HG03565 (cell line): ENCODE measurements around the gene GNAL.
"Not testable (repeated sequence)": the region's sequence is repeated elsewhere in the genome, so short reads cannot be mapped to it uniquely, and the experiment has no call there.

Experiments
- ATAC-seq: cut with Tn5 transposase; IDR thresholded peaks from one replicate; pipeline ENCODE4 v1.9.1; 2021; ENCODE audit warnings: mild to moderate bottlenecking, moderate library complexity; ENCODE audit not compliant: unreplicated experiment

Gene GNAL

DNA sequence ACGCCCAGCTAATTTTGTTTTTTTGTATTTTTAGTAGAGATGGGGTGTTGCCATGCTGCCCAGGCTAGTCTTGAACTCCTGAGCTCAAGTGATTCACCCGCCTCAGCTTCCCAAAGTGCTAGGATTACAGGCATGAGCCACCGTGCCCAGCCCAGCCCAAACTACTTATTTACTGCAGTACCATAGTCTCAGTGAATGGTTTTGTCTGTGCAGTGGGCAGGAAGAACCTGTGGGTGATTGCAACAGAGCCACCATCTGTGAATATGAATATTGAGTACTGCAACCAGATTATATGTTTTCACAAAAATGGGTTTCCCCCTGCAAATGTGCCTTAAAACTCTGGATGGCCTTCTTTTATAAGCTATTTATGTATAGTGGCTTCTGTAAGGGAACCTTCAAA, 210.0 kb downstream of the GNAL start:
- ATAC-seq, result no peak

DNA sequence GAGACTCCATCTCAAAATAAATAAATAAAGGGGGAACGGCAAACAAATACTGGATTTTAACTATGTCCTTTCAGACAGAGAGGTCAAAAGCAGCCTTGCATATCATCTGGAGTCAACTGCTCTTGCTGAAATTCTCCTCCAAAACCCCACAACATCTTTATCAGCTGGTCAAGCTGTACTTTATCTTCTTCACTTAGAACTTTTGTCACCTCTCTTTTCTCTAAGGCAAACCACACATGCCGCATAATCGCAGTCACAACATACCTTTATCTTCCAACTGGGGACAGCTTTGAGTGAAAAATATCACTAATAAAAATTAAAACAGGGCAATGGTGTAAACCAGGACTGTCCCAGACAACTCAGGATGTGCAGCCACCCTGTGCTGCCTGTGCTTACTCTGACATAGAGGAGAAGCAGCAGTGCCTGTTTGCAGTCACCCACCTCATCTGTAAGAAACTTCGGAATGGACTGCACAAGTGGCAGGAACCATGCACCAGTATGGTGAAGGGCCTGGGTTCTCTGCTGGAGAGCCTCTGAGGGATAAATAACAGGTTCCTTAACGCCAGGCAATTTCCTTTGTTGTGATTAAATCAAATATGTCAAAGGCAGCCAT, 212.9 kb downstream of the GNAL start:
- no peak for ATAC-seq

DNA sequence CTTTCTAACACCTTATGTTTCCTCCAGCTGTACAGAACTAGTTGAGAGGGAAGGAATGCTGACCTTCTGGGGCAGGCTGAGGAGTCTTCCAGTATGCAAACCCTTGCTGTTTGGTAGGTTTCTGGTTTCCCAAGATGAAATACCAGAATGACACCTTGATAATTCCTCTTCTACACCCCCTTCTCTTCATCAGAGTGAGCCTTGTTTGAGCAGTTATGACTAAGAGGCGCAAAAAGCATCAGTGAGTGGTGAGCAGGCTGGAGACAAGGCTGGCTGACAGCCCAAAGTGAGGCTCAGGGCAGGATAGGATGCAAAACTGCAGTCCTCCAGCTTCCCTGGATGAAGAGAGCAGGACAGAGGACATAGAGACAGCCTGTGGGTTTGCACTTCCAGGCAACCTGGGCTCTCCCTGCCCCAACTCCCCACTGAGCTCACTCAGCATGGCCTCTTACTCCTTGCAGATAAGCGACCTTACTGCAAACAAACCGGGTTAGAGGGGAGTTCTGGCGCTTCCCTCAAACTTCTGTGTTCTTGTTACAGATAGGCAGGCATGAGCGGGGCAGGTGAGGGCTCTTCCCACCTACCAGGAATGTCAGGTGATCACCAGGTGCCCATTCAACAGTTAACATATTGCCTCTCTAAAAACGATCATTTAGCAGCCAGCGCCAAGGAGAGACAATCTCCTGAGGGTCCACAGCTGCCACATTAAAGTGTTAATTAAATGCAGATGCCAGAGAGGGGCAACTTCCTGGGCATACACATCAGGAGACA, 213.6 kb downstream of the GNAL start:
- ATAC-seq, result no peak

- no peak for ATAC-seq
Observed at GRCh38 chr18:11905613-11906012, 216.5 kb downstream of the GNAL start.

DNA sequence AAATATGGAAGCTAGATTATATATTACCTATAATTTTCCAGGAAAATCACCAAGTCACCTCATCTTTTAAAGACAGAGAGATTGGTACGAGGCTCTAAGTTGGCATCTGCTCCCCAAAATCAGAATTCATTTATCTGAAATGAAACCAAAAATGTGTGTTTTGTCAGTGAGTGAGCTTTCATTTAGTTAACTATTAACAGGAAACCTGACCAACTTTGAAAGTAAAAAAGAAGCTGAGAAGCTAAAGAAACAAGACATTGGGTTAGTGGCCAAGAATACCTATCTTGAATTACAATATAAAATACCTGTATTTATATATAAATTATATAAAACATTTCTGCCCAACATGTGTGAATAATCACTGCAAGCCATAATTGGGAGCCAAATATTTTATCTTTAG, 217.1 kb downstream of the GNAL start:
- no peak for ATAC-seq

- ATAC-seq, result no peak
Observed at GRCh38 chr18:11906926-11907874, 218.1 kb downstream of the GNAL start.

DNA sequence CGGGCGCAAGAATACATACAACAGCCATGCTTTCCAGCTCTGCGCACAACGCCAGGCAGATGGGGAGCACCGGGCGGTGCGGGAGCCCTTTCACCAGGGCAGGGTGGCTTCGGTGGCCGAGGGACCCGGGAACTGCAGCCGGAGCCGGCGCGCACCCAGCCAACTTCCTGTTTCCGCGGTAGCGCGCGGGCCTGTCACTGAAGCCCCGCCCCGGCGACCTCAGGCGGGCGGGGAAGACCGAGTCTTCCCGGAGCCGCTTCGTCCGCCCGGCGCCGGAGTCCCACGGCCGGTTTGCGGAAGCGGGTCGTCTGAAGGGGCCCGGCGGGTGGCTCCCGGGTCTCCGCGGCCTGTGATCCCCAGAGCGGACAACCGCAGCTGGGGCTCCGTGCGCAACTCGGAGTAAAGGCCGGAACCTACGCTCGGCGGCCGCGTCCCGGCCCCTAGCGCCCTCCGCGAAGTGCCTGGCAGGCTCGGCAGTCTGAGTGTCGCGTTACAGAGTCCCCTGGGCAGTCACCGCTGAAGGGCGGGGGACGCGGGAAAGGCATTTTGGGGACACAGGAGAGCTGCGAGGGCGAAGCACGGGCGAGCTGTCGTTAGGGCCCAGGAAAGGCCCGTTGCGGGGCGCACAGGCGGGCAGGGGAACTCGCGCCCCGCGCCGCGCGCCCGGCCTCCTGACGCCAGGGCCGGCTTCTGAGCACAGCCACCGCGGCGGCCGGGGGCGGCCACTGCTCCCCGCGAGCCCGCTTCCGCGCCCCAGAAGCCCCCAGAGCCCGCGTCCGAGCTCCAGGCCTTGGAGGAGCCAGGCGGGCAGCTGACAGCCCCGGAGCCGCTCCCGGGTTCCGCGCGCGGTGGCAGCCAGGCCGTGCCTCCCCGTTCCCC, 219.4 kb downstream of the GNAL start, which contains the start of gene MPPE1:
TSS of gene MPPE1 (minus strand) at position 136 of the 879 bp plus-strand sequence. CDS start 11,053 bp downstream, outside the sequence.
- peak; percentile 83 for ATAC-seq

DNA sequence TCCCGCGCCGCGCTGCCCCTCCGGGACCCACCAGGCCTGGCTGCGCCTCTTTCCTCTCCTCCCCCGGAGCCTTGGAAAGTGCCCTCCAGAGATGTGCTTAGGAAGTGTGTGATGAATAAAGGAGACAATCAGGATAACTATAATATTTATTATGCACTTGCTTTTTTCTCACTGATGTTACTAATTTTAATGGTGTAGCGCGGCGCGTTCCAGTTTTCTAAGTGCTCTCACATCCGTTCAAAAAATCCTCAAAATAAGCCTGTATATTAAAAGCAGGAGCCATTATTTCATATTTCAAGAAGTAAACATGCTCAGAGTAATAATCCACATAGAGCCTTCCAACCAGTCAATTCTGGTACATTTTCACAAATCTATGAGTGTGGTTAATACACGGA, 220.0 kb downstream of the GNAL start:
- no peak for ATAC-seq

DNA sequence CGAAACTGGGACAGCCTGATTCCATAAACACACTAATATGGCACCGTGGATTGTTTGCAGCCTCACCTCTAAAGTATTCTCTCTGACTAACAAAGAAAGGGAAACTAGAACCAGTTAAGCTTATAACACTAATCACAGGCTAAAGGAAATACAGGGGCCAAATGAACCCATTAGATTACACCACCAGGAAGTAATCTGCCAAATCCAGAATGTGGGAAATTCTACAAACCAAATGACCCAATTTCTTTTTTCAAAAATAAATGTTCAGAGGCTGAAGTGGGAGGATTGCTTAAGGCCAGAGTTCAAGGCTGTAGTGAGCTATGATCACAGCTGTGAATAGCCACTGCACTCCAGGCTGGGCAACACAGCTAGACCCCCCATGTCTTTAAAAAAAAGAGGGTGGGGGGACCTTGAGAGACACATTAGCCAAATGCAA, 220.5 kb downstream of the GNAL start:
- no peak for ATAC-seq

DNA sequence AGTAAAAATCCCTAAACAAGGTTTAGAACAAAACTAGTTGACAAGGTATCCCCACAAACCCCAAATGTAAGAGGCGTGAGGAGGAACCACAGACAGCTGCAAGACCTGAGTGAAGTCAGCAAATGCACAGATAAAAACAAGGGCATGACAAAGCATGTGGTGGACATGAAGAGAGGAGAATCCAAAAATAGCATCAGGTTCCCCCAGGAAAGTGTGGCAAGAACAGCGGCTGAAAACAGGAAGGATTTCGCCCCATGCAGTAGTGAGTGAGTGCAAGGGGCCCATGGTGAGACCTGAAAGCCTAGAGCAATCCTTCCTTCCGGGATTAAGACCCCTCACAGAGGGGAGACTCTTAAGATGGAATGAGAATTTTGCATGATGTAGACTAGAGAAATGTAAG, 227.8 kb downstream of the GNAL start:
- not testable (repeated sequence) for ATAC-seq

GRCh38 chr18:11919522-11919921, 230.5 kb downstream of the GNAL start:
- ATAC-seq, result not testable (repeated sequence)

DNA sequence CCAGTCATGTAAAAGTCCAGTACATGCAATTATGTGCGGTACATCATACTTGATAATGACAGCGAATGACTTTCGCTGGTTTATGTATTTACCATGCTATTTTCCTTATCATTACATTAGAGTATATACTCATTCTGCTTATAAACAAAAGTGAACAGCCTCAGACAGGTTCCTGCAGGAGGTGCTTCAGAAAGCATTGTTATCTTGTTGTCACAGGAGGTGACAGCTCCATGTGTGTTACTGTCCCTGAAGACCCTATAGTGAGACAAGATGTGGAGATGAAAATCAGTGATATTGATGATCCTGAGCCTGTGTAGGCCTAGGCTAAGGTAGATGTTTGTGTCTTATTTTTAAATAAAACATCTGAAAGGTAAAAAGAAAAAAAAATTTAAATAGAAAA, 234.4 kb downstream of the GNAL start:
- no peak for ATAC-seq

- ATAC-seq, result no peak
Observed at GRCh38 chr18:11925800-11926481, 236.9 kb downstream of the GNAL start.

- ATAC-seq, result no peak
Observed at GRCh38 chr18:11927497-11927896, 238.4 kb downstream of the GNAL start.

DNA sequence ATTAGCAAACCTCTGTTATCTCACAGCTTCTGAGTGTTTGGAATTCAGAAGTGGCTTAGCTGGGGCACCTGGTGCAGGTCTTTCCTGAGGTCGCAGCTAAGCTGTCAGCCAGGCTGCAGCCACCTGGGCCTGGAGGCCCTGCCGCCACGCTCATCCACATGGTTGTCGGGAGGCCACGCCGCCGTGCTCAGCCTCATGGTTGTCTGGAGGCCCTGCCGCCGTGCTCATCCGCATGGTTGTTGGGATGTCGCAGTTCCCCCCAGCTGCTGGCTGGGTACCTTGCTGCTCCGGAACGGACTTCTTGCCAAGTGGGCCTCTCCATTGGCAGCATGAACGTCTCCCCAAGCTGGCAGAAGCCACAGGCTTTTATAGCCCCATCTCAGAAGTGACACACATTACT, 243.3 kb downstream of the GNAL start:
- ATAC-seq, result no peak
